ENCODE results near the gene SLC39A2. TPM values are rescaled to one million over a fixed set of nuclear protein-coding genes. Genes with fewer than 3 reads are reported as not detected.

SLC39A2 gene
- total and polyA plus RNA-seq, 9 of the 15 experiments (the other 6 are each of a cell fraction or from before 2014, with no cell fraction given): 0.06 to 0.09 TPM; not detected in 7

DNA sequence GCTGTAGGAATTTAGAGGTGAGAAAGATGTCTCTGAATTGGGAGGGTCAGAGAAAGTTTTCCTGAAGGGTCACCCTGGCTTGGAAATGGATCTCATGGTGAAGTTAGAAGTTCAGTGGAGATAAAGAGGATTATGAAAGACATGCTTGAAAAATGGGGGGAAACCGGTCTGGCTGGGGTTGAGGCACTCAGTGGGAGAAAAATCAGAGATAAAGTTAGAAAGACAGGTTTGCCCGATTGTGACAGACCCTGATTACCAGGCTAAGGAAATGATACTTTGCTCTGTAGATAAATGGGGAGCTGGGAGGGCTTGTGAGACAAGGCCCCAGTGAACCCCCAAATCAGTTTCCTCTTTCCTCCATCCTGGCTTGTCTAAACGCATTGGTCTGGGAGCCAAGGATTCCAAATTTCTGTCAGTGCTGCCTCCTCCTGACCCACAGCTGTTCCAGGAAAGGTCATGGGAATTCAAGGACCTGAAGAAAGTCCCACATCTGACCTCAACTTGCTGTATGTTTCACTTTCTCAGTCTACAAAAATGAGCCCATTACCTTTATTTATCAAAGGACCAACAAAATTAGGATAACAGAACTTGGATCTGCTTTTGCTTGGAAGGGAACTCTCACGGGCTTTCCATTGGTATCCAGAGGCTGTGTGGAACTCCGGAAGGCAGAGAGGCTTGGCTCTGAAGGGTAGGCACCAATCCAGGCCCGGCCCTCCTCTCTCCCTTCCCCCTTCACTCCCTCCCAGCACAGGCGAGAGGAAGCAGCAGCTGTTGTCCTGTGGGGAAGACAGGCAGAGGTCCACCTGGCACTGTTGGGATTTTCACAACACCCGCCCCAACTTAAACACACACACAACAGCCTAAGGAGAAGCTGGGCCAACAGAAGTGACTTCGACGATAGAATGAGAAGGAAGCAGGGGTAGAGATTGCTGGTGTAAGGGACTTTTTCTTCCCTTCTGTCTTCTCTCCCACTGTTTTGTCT, 39.6 kb downstream of the SLC39A2 start (continued):
- TF ChIP-seq ZBTB43 (CRISPR knock-in tag; IDR thresholded peaks at IDR 0.05) (no peak), MYNN (IDR thresholded peaks at IDR 0.05) (no peak), MYNN (CRISPR knock-in tag; IDR thresholded peaks at IDR 0.05) (no peak), BCLAF1 (IDR thresholded peaks at IDR 0.05; ENCODE audit: borderline replicate concordance in 1 of 2, control insufficient read depth in 1 of 2, low read depth in 2 of 2, low read length in 1 of 2) (no peak), CHAMP1 (IDR thresholded peaks at IDR 0.05) (no peak), ZBTB26 (CRISPR knock-in tag; IDR thresholded peaks at IDR 0.05) (no peak), E2F3 (CRISPR knock-in tag; IDR thresholded peaks at IDR 0.05) (no peak)
- TF ChIP-seq, protein P1, sequence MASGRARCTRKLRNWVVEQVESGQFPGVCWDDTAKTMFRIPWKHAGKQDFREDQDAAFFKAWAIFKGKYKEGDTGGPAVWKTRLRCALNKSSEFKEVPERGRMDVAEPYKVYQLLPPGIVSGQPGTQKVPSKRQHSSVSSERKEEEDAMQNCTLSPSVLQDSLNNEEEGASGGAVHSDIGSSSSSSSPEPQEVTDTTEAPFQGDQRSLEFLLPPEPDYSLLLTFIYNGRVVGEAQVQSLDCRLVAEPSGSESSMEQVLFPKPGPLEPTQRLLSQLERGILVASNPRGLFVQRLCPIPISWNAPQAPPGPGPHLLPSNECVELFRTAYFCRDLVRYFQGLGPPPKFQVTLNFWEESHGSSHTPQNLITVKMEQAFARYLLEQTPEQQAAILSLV (tag; IDR thresholded peaks at IDR 0.05): no peak

All from K562 (cell line).